IMR-90 (cell line): ENCODE measurements around the gene RPL37.
"Not testable (repeated sequence)": the region's sequence is repeated elsewhere in the genome, so short reads cannot be mapped to it uniquely, and the experiment has no call there.

Experiments used
- CHD1 ChIP-seq: IDR thresholded peaks from 2 replicates; pipeline ENCODE4 v1.6.1; 2012; ENCODE audit warnings: low read depth, low read length, improper control_type of control experiment
- MXI1 ChIP-seq: IDR thresholded peaks from 2 replicates; pipeline ENCODE4 v1.6.1; 2012; ENCODE audit warnings: low read depth, mild to moderate bottlenecking, low read length, moderate library complexity, borderline replicate concordance
- POLR2A ChIP-seq: IDR thresholded peaks from 2 replicates; pipeline ENCODE4 v1.6.1; 2012; ENCODE audit warnings: mild to moderate bottlenecking, low read depth, low read length
- RAD21 ChIP-seq: IDR thresholded peaks from 2 replicates; pipeline ENCODE4 v1.6.1; 2012; ENCODE audit warnings: low read length, improper control_type of control experiment
- RCOR1 ChIP-seq: IDR thresholded peaks from 2 replicates; pipeline ENCODE4 v1.6.1; 2012; ENCODE audit warnings: mild to moderate bottlenecking, low read length, improper control_type of control experiment; ENCODE audit not compliant: insufficient replicate concordance
- SMC3 ChIP-seq: fragments of 150-350 bp; IDR thresholded peaks from 2 replicates; pipeline ENCODE4 v1.6.1; 2016; ENCODE audit warnings: low read depth, mild to moderate bottlenecking, antibody characterized with exemption, low read length, moderate library complexity
- TF ChIP-seq, protein P1 (sequence below): conservative IDR thresholded peaks from 2 replicates; pipeline ENCODE4 v1.5.1; 2012; ENCODE audit warnings: mild to moderate bottlenecking, low read depth, low read length, improper control_type of control experiment
- TF ChIP-seq, protein P2 (sequence below): fragments of 150-350 bp; IDR thresholded peaks from 2 replicates; pipeline ENCODE4 v1.6.1; 2017; ENCODE audit warnings: mild to moderate bottlenecking, antibody characterized with exemption, low read length, low read depth

DNA sequence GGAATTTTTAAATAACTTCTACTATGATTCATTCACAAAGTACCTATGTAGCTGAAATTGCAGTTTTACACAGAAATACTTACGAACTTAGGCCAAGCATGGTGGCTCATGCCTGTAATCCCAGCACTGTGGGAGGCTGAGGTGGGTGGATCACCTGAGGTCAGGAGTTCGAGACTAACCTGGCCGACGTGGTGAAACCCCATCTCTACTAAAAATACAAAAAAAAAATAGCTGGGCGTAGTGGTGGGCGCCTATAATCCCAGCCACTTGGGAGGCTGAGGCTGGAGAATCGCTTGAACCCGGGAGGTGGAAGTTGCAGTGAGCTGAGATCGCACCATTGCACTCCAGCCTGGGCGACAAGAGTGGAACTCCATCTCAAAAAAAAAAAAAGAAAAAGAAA is 42.3 kb downstream of the RPL37 start:
- TF ChIP-seq, protein P1, sequence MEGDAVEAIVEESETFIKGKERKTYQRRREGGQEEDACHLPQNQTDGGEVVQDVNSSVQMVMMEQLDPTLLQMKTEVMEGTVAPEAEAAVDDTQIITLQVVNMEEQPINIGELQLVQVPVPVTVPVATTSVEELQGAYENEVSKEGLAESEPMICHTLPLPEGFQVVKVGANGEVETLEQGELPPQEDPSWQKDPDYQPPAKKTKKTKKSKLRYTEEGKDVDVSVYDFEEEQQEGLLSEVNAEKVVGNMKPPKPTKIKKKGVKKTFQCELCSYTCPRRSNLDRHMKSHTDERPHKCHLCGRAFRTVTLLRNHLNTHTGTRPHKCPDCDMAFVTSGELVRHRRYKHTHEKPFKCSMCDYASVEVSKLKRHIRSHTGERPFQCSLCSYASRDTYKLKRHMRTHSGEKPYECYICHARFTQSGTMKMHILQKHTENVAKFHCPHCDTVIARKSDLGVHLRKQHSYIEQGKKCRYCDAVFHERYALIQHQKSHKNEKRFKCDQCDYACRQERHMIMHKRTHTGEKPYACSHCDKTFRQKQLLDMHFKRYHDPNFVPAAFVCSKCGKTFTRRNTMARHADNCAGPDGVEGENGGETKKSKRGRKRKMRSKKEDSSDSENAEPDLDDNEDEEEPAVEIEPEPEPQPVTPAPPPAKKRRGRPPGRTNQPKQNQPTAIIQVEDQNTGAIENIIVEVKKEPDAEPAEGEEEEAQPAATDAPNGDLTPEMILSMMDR = not testable (repeated sequence)
- TF ChIP-seq SMC3, POLR2A, CHD1, RCOR1, RAD21, MXI1: not testable (repeated sequence)
- TF ChIP-seq, protein P2, sequence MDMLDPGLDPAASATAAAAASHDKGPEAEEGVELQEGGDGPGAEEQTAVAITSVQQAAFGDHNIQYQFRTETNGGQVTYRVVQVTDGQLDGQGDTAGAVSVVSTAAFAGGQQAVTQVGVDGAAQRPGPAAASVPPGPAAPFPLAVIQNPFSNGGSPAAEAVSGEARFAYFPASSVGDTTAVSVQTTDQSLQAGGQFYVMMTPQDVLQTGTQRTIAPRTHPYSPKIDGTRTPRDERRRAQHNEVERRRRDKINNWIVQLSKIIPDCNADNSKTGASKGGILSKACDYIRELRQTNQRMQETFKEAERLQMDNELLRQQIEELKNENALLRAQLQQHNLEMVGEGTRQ = not testable (repeated sequence)
